Psoas muscle (tissue), 8 donors: ENCODE measurements around the gene CFAP251. TPM values are rescaled to one million over a fixed set of nuclear protein-coding genes. Genes with fewer than 3 reads are reported as not detected.
A peak's percentile ranks its signal among the peaks of the same experiment; 100 is the strongest.

Experiments used
- ATAC-seq, 4 donors: fragments of 200-7000 bp; cut with Tn5 transposase; one replicate each; pipeline ENCODE4 v1.9.1; 2020; ENCODE audit warnings: moderate library complexity in 3 of 4, mild to moderate bottlenecking in 2 of 4
- DNase-seq, 2 donors: peaks; one replicate each; pipeline ENCODE4 v3.0.0-alpha.2; 2020
- H3K27ac ChIP-seq: fragments of 200-600 bp; one replicate; pipeline ENCODE4 v1.8.0; 2022
- H3K27me3 ChIP-seq, 3 donors: fragments of 200-600 bp in 1 of 3; one replicate each; pipeline versions ENCODE4 v1.6.1 to v1.8.0; 2013 to 2022; ENCODE audit warnings: low read length in 2 of 3, mild to moderate bottlenecking in 2 of 3, moderate library complexity in 1 of 3; ENCODE audit not compliant: insufficient read depth in 3 of 3
- H3K36me3 ChIP-seq, 2 donors: fragments of 200-600 bp in 1 of 2; one replicate each; pipeline versions ENCODE4 v1.6.1 to v1.8.0; 2013 to 2022; ENCODE audit warnings: low read depth in 1 of 2, mild to moderate bottlenecking in 1 of 2, moderate library complexity in 1 of 2; ENCODE audit not compliant: insufficient read depth in 1 of 2
- H3K4me1 ChIP-seq: fragments of 200-600 bp; one replicate; pipeline ENCODE4 v1.8.0; 2022
- H3K4me3 ChIP-seq: fragments of 200-600 bp; one replicate; pipeline ENCODE4 v1.8.0; 2022; ENCODE audit warnings: mild to moderate bottlenecking
- H3K9me3 ChIP-seq: fragments of 200-600 bp; one replicate; pipeline ENCODE4 v1.8.0; 2022
- CTCF ChIP-seq: fragments of 200-600 bp; IDR thresholded peaks from one replicate; pipeline ENCODE4 v1.8.0; 2022; ENCODE audit warnings: antibody characterized with exemption
- WGBS, 3 donors: extraction: QIAGEN DNeasy Blood & Tissue Kit; methylation state at CpG; one replicate each; pipeline versions ENCODE4 v1.1.6 to v1.1.7; 2013; 5-methylcytosine and 5-hydroxymethylcytosine counted together
- intact Hi-C, 2 donors: fragments of 100-400 bp; cut with DNase I; formaldehyde crosslinking; loops; one replicate each; pipeline versions ENCODE4 v1.11.0 to v1.14.2; 2022
- polyA plus RNA-seq, 3 donors: library from polyadenylated mRNA; stranded (reverse); fragments of 200-250 nt; gene quantifications; one replicate each; pipeline ENCODE4 v1.2.3, GENCODE V29; 2013
- total RNA-seq, 4 donors: library from RNA; stranded (reverse); fragmentation: NEBNext Ultra II Directional in 2 of 4; extraction: Animal tissue kit (Norgen Biotek cat#: 25700) in 2 of 4; gene quantifications; one replicate each; pipeline versions ENCODE4 v1.2.1 to v1.2.4, GENCODE V29; 2021 to 2023
- donor health status: healthy with polysubstance abuse.
- donor health status: DM: no; HTN: no; CAD: no; lungs with moderate emphysema.
- donor health status: Bipolar disorder and iron deficiency.
- donor health status: healthy.
- donor health status: DM: yes; HTN: yes; CAD: no.
- donor health status: DM: no; HTN: no; CAD: no.
- donor health status: DM: no; HTN: no; CAD: no.
- donor health status: DM: yes; HTN: yes; CAD: no.

The CFAP251 gene
- total and polyA plus RNA-seq, 7 donors: 0.36 to 0.79 (median 0.64) TPM

DNA sequence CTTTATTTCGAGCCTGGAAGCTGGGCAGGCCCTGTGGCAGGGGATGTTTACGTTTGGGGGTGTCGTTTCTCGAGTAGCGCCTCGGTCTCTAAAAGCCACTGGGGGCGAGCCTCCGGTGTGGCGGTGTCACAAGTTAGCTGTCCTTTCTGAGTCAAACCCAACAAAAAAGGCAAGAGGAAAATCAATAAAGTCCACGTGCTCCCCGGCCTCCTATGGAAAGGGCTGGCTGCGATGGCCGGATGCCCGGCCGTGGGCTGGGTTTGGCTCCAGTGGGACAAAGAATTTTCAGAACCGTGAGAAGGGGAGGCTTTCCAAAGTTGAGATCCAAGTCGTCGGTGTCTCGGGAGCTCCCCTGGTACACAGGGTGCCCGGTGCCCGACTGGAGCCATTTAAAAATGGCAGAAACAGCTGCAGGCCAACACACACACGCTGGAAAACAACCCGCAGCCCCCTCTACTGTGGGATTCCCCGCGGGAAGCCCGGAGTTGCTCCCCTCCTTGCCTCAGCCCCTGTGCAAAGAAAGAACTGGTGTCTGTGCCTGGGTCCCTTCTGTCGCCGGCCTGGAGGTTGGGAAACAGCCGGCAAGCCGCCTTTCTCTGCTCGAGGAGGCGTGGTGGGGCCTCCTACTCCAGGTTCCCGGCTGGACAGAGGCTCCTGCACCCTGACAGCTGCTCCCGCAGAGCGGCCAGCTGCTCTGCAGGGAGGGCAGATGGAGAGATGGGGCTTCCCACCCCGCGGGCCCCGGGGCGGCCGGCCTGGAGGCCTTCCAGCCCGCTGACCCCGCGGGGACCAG lies 105.1 kb downstream of the CFAP251 start:
- Histone ChIP-seq H3K27ac (peak overlapping the region; percentile 90), H3K36me3 (no peaks in the 10 kb centered on the region), H3K4me1 (peaks cover 41% of the 10 kb centered on the region), H3K4me3 (peak overlapping the region; percentile 79), H3K27me3 (no peaks in the 10 kb centered on the region), H3K9me3 (no peaks in the 10 kb centered on the region)
- intact Hi-C loops: loop anchor here in 1 of 2 donors (10.0 kb wide), 1 partner anchor 99 kb away; no protein-coding TSS in a partner anchor
- WGBS, 3 donors: 2 to 3% (median 2%) methylated on average over 43 of the region's 43 CpGs
- DNase-seq (peak; percentile 73 to 83), ATAC-seq (peak; percentile 62 to 70 (median 64))
- no peak for TF ChIP-seq CTCF

DNA sequence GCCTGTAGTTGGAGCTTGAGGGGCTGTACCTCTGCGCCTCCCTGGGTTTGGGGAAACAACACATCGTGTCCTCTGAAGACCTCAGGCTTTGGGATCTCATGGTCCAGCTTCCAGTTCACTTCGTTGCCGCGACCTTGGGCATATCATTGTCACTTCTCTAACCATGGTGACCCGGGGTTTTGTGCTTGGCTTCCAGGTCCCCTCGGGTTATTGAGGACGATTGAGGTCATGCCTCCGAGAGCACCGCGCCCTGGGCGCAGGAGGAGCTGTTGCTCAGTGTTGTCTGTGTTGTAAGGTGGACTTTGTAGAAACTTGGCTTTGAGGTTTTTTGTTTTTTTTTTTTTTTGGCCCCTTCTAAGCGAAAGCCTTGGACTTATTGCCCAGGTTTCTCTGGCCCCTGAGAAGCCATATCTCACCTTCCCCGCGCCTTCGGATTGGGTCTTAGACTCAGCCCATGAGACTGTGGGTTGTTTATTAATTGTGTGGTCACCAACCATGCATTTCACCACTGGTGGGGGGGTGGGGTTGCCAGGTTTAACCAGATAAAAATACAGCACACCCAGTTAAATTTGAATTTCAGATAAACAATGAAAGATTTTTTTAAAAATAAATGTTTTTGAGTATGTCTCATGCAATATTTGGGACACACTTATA lies 105.9 kb downstream of the CFAP251 start:
- TF ChIP-seq CTCF: no peak
- Histone ChIP-seq H3K4me1 (peaks cover 48% of the 10 kb centered on the region), H3K27ac (peak overlapping the region; percentile 90), H3K36me3 (no peaks in the 10 kb centered on the region), H3K9me3 (no peaks in the 10 kb centered on the region), H3K27me3 (no peaks in the 10 kb centered on the region), H3K4me3 (peak overlapping the region; percentile 79)
- DNase-seq (no peak), ATAC-seq (no peak)
- WGBS, 3 donors: 20 to 34% (median 32%) methylated on average over 16 of the region's 16 CpGs
- intact Hi-C loops: loop anchor here in 1 of 2 donors (10.0 kb wide), 1 partner anchor 99 kb away; no protein-coding TSS in a partner anchor

- no peaks in the 10 kb centered on the region for H3K9me3 ChIP-seq
- WGBS, 3 donors: 93 to 98% (median 97%) methylated on average over 7 of the region's 7 CpGs
- H3K4me1 ChIP-seq: peaks cover 55% of the 10 kb centered on the region
- no peak for DNase-seq
- H3K4me3 ChIP-seq: no peak overlapping the region
- no peaks in the 10 kb centered on the region for H3K36me3 ChIP-seq
- intact Hi-C loops: loop anchor here in 1 of 2 donors (10.0 kb wide), 1 partner anchor 102 kb away; no protein-coding TSS in a partner anchor
- TF ChIP-seq CTCF: no peak
- H3K27ac ChIP-seq: no peak overlapping the region
- no peak for ATAC-seq
- no peaks in the 10 kb centered on the region for H3K27me3 ChIP-seq
Measured at GRCh38 chr12:122026706-122027333, 108.4 kb downstream of the CFAP251 start.

- Histone ChIP-seq H3K27ac (peak overlapping the region; percentile 73), H3K27me3 (no peaks in the 10 kb centered on the region), H3K4me1 (peaks cover 55% of the 10 kb centered on the region), H3K4me3 (peak overlapping the region; percentile 7), H3K9me3 (no peaks in the 10 kb centered on the region), H3K36me3 (no peaks in the 10 kb centered on the region)
- no peak for TF ChIP-seq CTCF
- WGBS, 3 donors: 27 to 40% (median 29%) methylated on average over 12 of the region's 12 CpGs
- intact Hi-C loops: loop anchor here in 1 of 2 donors (10.0 kb wide), 1 partner anchor 104 kb away; no protein-coding TSS in a partner anchor
- DNase-seq (peak in 1 of 2 donors; percentile 71), ATAC-seq (peak; percentile 51 to 68 (median 63))
Measured at GRCh38 chr12:122028165-122028904, 109.9 kb downstream of the CFAP251 start.
